ENCODE results near the gene MYLK4.

Gene MYLK4

GRCh38 chr6:2655844-2656433 is 94.8 kb downstream of the MYLK4 start:
- DNase-seq, result no peak

- DNase-seq, result no peak
These were observed 97.2 kb downstream of the MYLK4 start for GRCh38 chr6:2653369-2654032.

- no peak for DNase-seq
These were observed 98.1 kb downstream of the MYLK4 start for GRCh38 chr6:2652611-2653010.

- no peak for DNase-seq
These were observed 98.8 kb downstream of the MYLK4 start for GRCh38 chr6:2651961-2652360.

GRCh38 chr6:2651536-2651935 is 99.2 kb downstream of the MYLK4 start:
- no peak for DNase-seq

- DNase-seq, result no peak
These were observed 104.4 kb downstream of the MYLK4 start for GRCh38 chr6:2646346-2646745.

GRCh38 chr6:2643935-2644539 is 106.7 kb downstream of the MYLK4 start:
- no peak for DNase-seq

- DNase-seq, result no peak
These were observed 107.6 kb downstream of the MYLK4 start for GRCh38 chr6:2643130-2643529.

GRCh38 chr6:2641044-2641725 is 109.5 kb downstream of the MYLK4 start:
- no peak for DNase-seq

- DNase-seq, result no peak
These were observed 110.2 kb downstream of the MYLK4 start for GRCh38 chr6:2640551-2640950.

- no peak for DNase-seq
These were observed 110.8 kb downstream of the MYLK4 start for GRCh38 chr6:2639896-2640295.

- DNase-seq, result no peak
These were observed 111.6 kb downstream of the MYLK4 start for GRCh38 chr6:2639167-2639566.

- no peak for DNase-seq
These were observed 114.0 kb downstream of the MYLK4 start for GRCh38 chr6:2636672-2637071.

- DNase-seq, result no peak
These were observed 114.8 kb downstream of the MYLK4 start for GRCh38 chr6:2635911-2636310.

- DNase-seq, result peak; percentile 82
These were observed 116.4 kb downstream of the MYLK4 start for GRCh38 chr6:2634139-2634964.

GRCh38 chr6:2633736-2634135 is 117.0 kb downstream of the MYLK4 start:
- no peak for DNase-seq

GRCh38 chr6:2632976-2633584 is 117.6 kb downstream of the MYLK4 start:
- DNase-seq, result no peak

- no peak for DNase-seq
These were observed 118.4 kb downstream of the MYLK4 start for GRCh38 chr6:2632368-2632767.

- no peak for DNase-seq
These were observed 119.7 kb downstream of the MYLK4 start for GRCh38 chr6:2630891-2631571.

- peak; percentile 71 for DNase-seq
These were observed 120.4 kb downstream of the MYLK4 start for GRCh38 chr6:2630359-2630758.

GRCh38 chr6:2626401-2626800 is 124.3 kb downstream of the MYLK4 start:
- no peak for DNase-seq

- DNase-seq, result no peak
These were observed 125.1 kb downstream of the MYLK4 start for GRCh38 chr6:2625581-2625980.

All from T1000 (cell line).